Dendritic cell treated with granulocyte-macrophage colony-stimulating factor and Interleukin-4, amounts not matched to agents 40 ng/mL and 50 ng/mL, for 4 days (primary cell): ENCODE results near the gene DEGS2.

Source experiments
- H3K27ac Mint-ChIP-seq: one replicate; pipeline ENCODE4 v1.8.0; 2022; ENCODE audit warnings: mild to moderate bottlenecking, mixed read lengths
- H3K27me3 Mint-ChIP-seq: one replicate; pipeline ENCODE4 v1.8.0; 2022; ENCODE audit warnings: mild to moderate bottlenecking, mixed read lengths
- H3K36me3 Mint-ChIP-seq: one replicate; pipeline ENCODE4 v1.8.0; 2022; ENCODE audit warnings: low read depth, mixed read lengths
- H3K4me1 Mint-ChIP-seq: one replicate; pipeline ENCODE4 v1.8.0; 2022; ENCODE audit warnings: low read depth, mixed read lengths
- H3K4me3 Mint-ChIP-seq: one replicate; pipeline ENCODE4 v1.8.0; 2022; ENCODE audit warnings: mild to moderate bottlenecking, moderate library complexity, mixed read lengths
- H3K9me3 Mint-ChIP-seq: one replicate; pipeline ENCODE4 v1.8.0; 2022; ENCODE audit warnings: mixed read lengths
- intact Hi-C: fragments of 100-400 bp; cut with micrococcal nuclease; formaldehyde crosslinking; loops from one replicate; pipeline ENCODE4 v1.15.0; 2022

The DEGS2 gene

GRCh38 chr14:100114109-100114765 is 45.2 kb downstream of the DEGS2 start:
- H3K4me1 Mint-ChIP-seq: peaks cover 29% of the 10 kb centered on the region
- intact Hi-C loops: no loop called here
- no peaks in the 10 kb centered on the region for H3K9me3 Mint-ChIP-seq
- H3K36me3 Mint-ChIP-seq: peaks cover 96% of the 10 kb centered on the region
- no peak overlapping the region for H3K27ac Mint-ChIP-seq
- H3K4me3 Mint-ChIP-seq: no peak overlapping the region
- H3K27me3 Mint-ChIP-seq: no peaks in the 10 kb centered on the region

GRCh38 chr14:100111931-100112704 is 47.3 kb downstream of the DEGS2 start:
- Mint-ChIP-seq H3K27me3 (no peaks in the 10 kb centered on the region), H3K36me3 (peaks cover 96% of the 10 kb centered on the region), H3K4me1 (peaks cover 40% of the 10 kb centered on the region), H3K9me3 (no peaks in the 10 kb centered on the region), H3K4me3 (no peak overlapping the region), H3K27ac (peak overlapping the region; percentile 33)
- intact Hi-C loops: no loop called here

- H3K36me3 Mint-ChIP-seq: peaks cover 96% of the 10 kb centered on the region
- peaks cover 53% of the 10 kb centered on the region for H3K4me1 Mint-ChIP-seq
- no peaks in the 10 kb centered on the region for H3K27me3 Mint-ChIP-seq
- intact Hi-C loops: no loop called here
- no peaks in the 10 kb centered on the region for H3K9me3 Mint-ChIP-seq
- no peak overlapping the region for H3K27ac Mint-ChIP-seq
- no peak overlapping the region for H3K4me3 Mint-ChIP-seq
These were observed 48.6 kb downstream of the DEGS2 start for GRCh38 chr14:100110816-100111215.

- intact Hi-C loops: loop anchor here (2.0 kb wide), 1 partner anchor 127 kb away; no protein-coding TSS in a partner anchor
- peaks cover 65% of the 10 kb centered on the region for H3K4me1 Mint-ChIP-seq
These were observed 49.9 kb downstream of the DEGS2 start for GRCh38 chr14:100109594-100109955.

GRCh38 chr14:100108840-100109593 is 50.4 kb downstream of the DEGS2 start:
- Mint-ChIP-seq H3K27ac (peak overlapping the region; percentile 43), H3K27me3 (no peaks in the 10 kb centered on the region), H3K36me3 (peaks cover 95% of the 10 kb centered on the region), H3K4me1 (peaks cover 71% of the 10 kb centered on the region), H3K4me3 (no peak overlapping the region), H3K9me3 (no peaks in the 10 kb centered on the region)
- intact Hi-C loops: loop anchor here (1.0 to 2.0 kb wide), 2 partner anchors 84 to 126 kb away; no protein-coding TSS in a partner anchor

More at GRCh38 chr14:100109594-100109955, 49.9 kb downstream of the DEGS2 start:
- H3K27ac Mint-ChIP-seq: peak overlapping the region; percentile 43
- H3K4me3 Mint-ChIP-seq: no peak overlapping the region
- no peaks in the 10 kb centered on the region for H3K27me3 Mint-ChIP-seq
- peaks cover 95% of the 10 kb centered on the region for H3K36me3 Mint-ChIP-seq
- no peaks in the 10 kb centered on the region for H3K9me3 Mint-ChIP-seq

GRCh38 chr14:100108042-100108825 is 51.2 kb downstream of the DEGS2 start:
- intact Hi-C loops: loop anchor here (1.0 to 2.0 kb wide), 2 partner anchors 85 to 125 kb away; no protein-coding TSS in a partner anchor
- Mint-ChIP-seq H3K36me3 (peaks cover 95% of the 10 kb centered on the region), H3K4me3 (no peak overlapping the region), H3K4me1 (peaks cover 73% of the 10 kb centered on the region), H3K9me3 (no peaks in the 10 kb centered on the region), H3K27me3 (no peaks in the 10 kb centered on the region), H3K27ac (peak overlapping the region; percentile 43)

- intact Hi-C loops: no loop called here
- Mint-ChIP-seq H3K4me1 (peaks cover 71% of the 10 kb centered on the region), H3K9me3 (no peaks in the 10 kb centered on the region), H3K27ac (peak overlapping the region; percentile 64), H3K36me3 (peaks cover 95% of the 10 kb centered on the region), H3K27me3 (no peaks in the 10 kb centered on the region), H3K4me3 (no peak overlapping the region)
These were observed 52.2 kb downstream of the DEGS2 start for GRCh38 chr14:100107236-100107635.

GRCh38 chr14:100106250-100107112 is 53.0 kb downstream of the DEGS2 start:
- intact Hi-C loops: no loop called here
- Mint-ChIP-seq H3K27me3 (no peaks in the 10 kb centered on the region), H3K36me3 (peaks cover 95% of the 10 kb centered on the region), H3K27ac (peak overlapping the region; percentile 64), H3K4me3 (no peak overlapping the region), H3K4me1 (peaks cover 74% of the 10 kb centered on the region), H3K9me3 (no peaks in the 10 kb centered on the region)

- H3K36me3 Mint-ChIP-seq: peaks cover 97% of the 10 kb centered on the region
- H3K4me1 Mint-ChIP-seq: peaks cover 74% of the 10 kb centered on the region
- intact Hi-C loops: loop anchor here (2.0 kb wide), 1 partner anchor 49 kb away; no protein-coding TSS in a partner anchor
- no peaks in the 10 kb centered on the region for H3K27me3 Mint-ChIP-seq
- no peaks in the 10 kb centered on the region for H3K9me3 Mint-ChIP-seq
- peak overlapping the region; percentile 64 for H3K27ac Mint-ChIP-seq
- no peak overlapping the region for H3K4me3 Mint-ChIP-seq
These were observed 53.9 kb downstream of the DEGS2 start for GRCh38 chr14:100105357-100106169.

GRCh38 chr14:100104523-100105300 is 54.7 kb downstream of the DEGS2 start:
- Mint-ChIP-seq H3K27ac (peak overlapping the region; percentile 64), H3K27me3 (no peaks in the 10 kb centered on the region), H3K4me3 (no peak overlapping the region), H3K9me3 (no peaks in the 10 kb centered on the region), H3K36me3 (peaks cover 97% of the 10 kb centered on the region), H3K4me1 (peaks cover 74% of the 10 kb centered on the region)
- intact Hi-C loops: loop anchor here (2.0 kb wide), 1 partner anchor 48 kb away; no protein-coding TSS in a partner anchor

GRCh38 chr14:100104006-100104352 is 55.5 kb downstream of the DEGS2 start:
- no peaks in the 10 kb centered on the region for H3K9me3 Mint-ChIP-seq
- H3K4me3 Mint-ChIP-seq: no peak overlapping the region
- peak overlapping the region; percentile 33 for H3K27ac Mint-ChIP-seq
- no peaks in the 10 kb centered on the region for H3K27me3 Mint-ChIP-seq
- peaks cover 69% of the 10 kb centered on the region for H3K4me1 Mint-ChIP-seq
- intact Hi-C loops: loop anchor here (2.0 kb wide), 1 partner anchor 47 kb away; no protein-coding TSS in a partner anchor
- H3K36me3 Mint-ChIP-seq: peaks cover 97% of the 10 kb centered on the region
